ENCODE measurements around the gene DUSP14. TPM values are rescaled to one million over a fixed set of nuclear protein-coding genes. Genes with fewer than 3 reads are reported as not detected.
"Not testable (repeated sequence)": the region's sequence is repeated elsewhere in the genome, so short reads cannot be mapped to it uniquely, and the experiment has no call there.

The DUSP14 gene
- total RNA-seq, 2 donors from 2014 or later, result 35.3 to 39.6 TPM

GRCh38 chr17:37505333-37505732, 15.6 kb downstream of the DUSP14 start:
- Histone ChIP-seq H3K27me3 (no peaks in the 10 kb centered on the region), H3K27ac (no peak overlapping the region), H3K4me3 (no peak overlapping the region), H3K36me3 (no peaks in the 10 kb centered on the region), H3K9me3 (no peaks in the 10 kb centered on the region), H3K4me1 (peaks cover 0 to 14% of the 10 kb centered on the region in 2 donors)
- no peak for TF ChIP-seq CTCF (IDR thresholded peaks at IDR 0.05)
- DNase-seq (ENCODE audit: low spot score), result no peak

DNA sequence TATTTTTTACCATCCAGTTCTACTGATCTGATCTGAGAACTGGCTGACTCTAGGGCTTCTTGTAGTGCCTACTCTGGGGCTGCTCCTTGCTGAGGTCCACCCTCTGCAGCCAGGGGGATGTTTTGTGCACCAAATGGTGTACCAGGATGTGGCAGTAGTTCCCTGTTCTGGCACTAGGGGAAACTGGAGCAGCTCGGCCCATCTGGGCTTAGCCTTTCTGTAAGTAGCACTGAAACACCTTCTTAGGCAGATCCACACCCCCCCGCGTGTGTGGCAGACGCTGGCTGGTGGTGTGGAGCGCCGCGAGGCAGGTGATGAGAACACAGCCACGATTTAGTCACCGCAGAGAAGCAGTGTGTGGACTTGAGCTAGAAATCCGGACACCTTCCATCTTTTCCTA, 17.0 kb downstream of the DUSP14 start:
- no peak for DNase-seq (ENCODE audit: low spot score)
- no peaks in the 10 kb centered on the region for H3K36me3 ChIP-seq
- H3K4me3 ChIP-seq, result no peak overlapping the region
- no peaks in the 10 kb centered on the region for H3K9me3 ChIP-seq
- H3K4me1 ChIP-seq, result peaks cover 0 to 14% of the 10 kb centered on the region in 2 donors
- H3K27ac ChIP-seq, result peak overlapping the region; percentile 7 to 36
- TF ChIP-seq CTCF (IDR thresholded peaks at IDR 0.05), result peak in 1 of 2 donors; percentile 59
- no peaks in the 10 kb centered on the region for H3K27me3 ChIP-seq

GRCh38 chr17:37507111-37507510, 17.4 kb downstream of the DUSP14 start:
- no peak overlapping the region for H3K4me3 ChIP-seq
- peaks cover under 1% of the 10 kb centered on the region for H3K36me3 ChIP-seq
- H3K9me3 ChIP-seq, result no peaks in the 10 kb centered on the region
- TF ChIP-seq CTCF (IDR thresholded peaks at IDR 0.05), result no peak
- H3K4me1 ChIP-seq, result peaks cover 0 to 16% of the 10 kb centered on the region in 2 donors
- peak overlapping the region; percentile 7 to 36 for H3K27ac ChIP-seq
- no peaks in the 10 kb centered on the region for H3K27me3 ChIP-seq
- no peak for DNase-seq (ENCODE audit: low spot score)

DNA sequence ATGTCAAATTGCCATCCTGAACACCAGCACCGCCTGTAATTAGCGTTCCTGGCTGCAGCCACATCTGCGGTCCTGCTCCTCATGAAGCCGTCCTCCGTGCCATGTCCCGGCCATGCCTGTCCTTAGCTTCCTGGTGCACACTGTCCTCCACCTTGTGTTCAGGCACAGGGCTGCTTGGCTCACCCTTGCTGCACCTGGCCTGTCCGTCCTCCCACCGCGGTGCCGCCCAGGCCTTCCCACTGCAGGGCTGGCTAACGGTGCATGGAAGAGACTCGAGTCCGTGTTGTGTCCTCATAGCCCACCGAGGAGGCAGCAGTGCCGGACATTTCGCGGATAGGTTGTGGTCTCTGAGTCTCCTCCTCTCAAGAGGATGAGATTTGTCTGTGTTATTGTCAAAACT, 20.4 kb downstream of the DUSP14 start:
- peaks cover 19% of the 10 kb centered on the region for H3K36me3 ChIP-seq
- H3K27ac ChIP-seq, result no peak overlapping the region
- no peaks in the 10 kb centered on the region for H3K27me3 ChIP-seq
- no peaks in the 10 kb centered on the region for H3K9me3 ChIP-seq
- no peak for TF ChIP-seq CTCF (IDR thresholded peaks at IDR 0.05)
- peaks cover 0 to 28% of the 10 kb centered on the region in 2 donors for H3K4me1 ChIP-seq
- no peak for DNase-seq (ENCODE audit: low spot score)
- no peak overlapping the region for H3K4me3 ChIP-seq

GRCh38 chr17:37511642-37512041, 22.0 kb downstream of the DUSP14 start:
- not testable (repeated sequence) for H3K4me3 ChIP-seq; H3K9me3 ChIP-seq; H3K27me3 ChIP-seq; DNase-seq (ENCODE audit: low spot score)
- Histone ChIP-seq H3K4me1 (peaks cover 0 to 32% of the 10 kb centered on the region in 2 donors), H3K27ac (peak overlapping the region in 1 of 2 donors; percentile 35), H3K36me3 (peaks cover 19% of the 10 kb centered on the region)

DNA sequence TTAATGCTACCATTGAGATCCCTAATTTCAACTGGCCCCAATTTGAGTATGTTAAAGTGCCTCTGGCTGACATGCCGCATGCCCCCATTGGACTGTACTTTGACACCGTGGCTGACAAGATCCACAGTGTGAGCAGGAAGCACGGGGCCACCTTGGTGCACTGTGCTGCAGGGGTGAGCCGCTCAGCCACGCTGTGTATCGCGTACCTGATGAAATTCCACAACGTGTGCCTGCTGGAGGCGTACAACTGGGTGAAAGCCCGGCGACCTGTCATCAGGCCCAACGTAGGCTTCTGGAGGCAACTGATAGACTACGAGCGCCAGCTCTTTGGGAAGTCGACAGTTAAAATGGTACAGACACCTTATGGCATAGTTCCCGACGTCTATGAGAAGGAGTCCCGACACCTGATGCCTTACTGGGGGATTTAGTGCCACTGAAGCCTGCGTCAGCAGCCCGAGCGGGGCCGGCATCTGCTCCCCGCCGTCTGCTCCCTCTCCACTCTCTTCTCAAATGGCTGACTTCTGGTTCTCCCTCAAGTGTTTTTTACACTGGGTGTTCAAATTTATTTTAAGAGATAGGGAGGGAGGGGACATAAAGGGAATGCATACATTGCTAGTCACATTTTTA, 22.9 kb downstream of the DUSP14 start:
- Histone ChIP-seq H3K4me1 (peaks cover 0 to 23% of the 10 kb centered on the region in 2 donors), H3K4me3 (no peak overlapping the region), H3K36me3 (peaks cover 21% of the 10 kb centered on the region), H3K9me3 (no peaks in the 10 kb centered on the region), H3K27me3 (no peaks in the 10 kb centered on the region), H3K27ac (peak overlapping the region; percentile 35)
- TF ChIP-seq CTCF (IDR thresholded peaks at IDR 0.05), result no peak
- DNase-seq (ENCODE audit: low spot score), result no peak

All from right atrium auricular region (tissue), 2 donors.